Prostate gland (tissue), 2 donors: ENCODE measurements around the gene ZNF106.

Experiments
- CTCF ChIP-seq, 4 experiments: fragments of 200-600 bp in 2 of 4; fragments of 450-650 bp in 2 of 4; sonication (generic) in 2 of 4; IDR thresholded peaks; 1 replicate in 3 of 4; 2 replicates in 1 of 4; pipeline ENCODE4 v1.5.1; 2016 to 2019; ENCODE audit warnings: antibody characterized with exemption in 4 of 4, mild to moderate bottlenecking in 2 of 4, moderate library complexity in 2 of 4
- POLR2A ChIP-seq: fragments of 450-650 bp; IDR thresholded peaks from one replicate; pipeline ENCODE4 v1.6.1; 2016; ENCODE audit warnings: antibody characterized with exemption, mild to moderate bottlenecking
- POLR2AphosphoS5 ChIP-seq: sonication (generic); formaldehyde crosslinking; IDR thresholded peaks from one replicate; pipeline ENCODE4 v1.6.1; 2017; ENCODE audit warnings: antibody characterized with exemption

GRCh38 chr15:42408178-42408577 is 82.8 kb downstream of the ZNF106 start:
- TF ChIP-seq CTCF (IDR thresholded peaks at IDR 0.05) = no peak
- TF ChIP-seq POLR2A = no peak
- no peak for TF ChIP-seq POLR2AphosphoS5
